Epithelial cell of esophagus (primary cell): Measurements from ENCODE around the gene IL12RB2.
A peak's percentile ranks its signal among the peaks of the same experiment; 100 is the strongest.

Experiments
- DNase-seq: peaks from one replicate; pipeline ENCODE4 v3.0.0; 2010; ENCODE audit warnings: low read depth
- H3K4me3 ChIP-seq: 2 replicates; pipeline ENCODE4 v1.5.1; 2011; ENCODE audit warnings: mild to moderate bottlenecking, low read length, control low read depth
- CTCF ChIP-seq: IDR thresholded peaks from 2 replicates; pipeline ENCODE4 v1.5.1; 2011; ENCODE audit warnings: low read depth, mild to moderate bottlenecking, low read length, control low read depth, inconsistent platforms; ENCODE audit not compliant: insufficient read depth; ENCODE audit errors: missing control alignments

Gene IL12RB2

GRCh38 chr1:67431156-67431765 is 123.6 kb downstream of the IL12RB2 start:
- peak overlapping the region; percentile 68 for H3K4me3 ChIP-seq
- no peak for TF ChIP-seq CTCF
- no peak for DNase-seq

GRCh38 chr1:67431869-67432578 is 124.4 kb downstream of the IL12RB2 start:
- no peak for TF ChIP-seq CTCF
- H3K4me3 ChIP-seq = no peak overlapping the region
- no peak for DNase-seq

- no peak for DNase-seq
- H3K4me3 ChIP-seq = no peak overlapping the region
- TF ChIP-seq CTCF = no peak
Measured at GRCh38 chr1:67432745-67433144, 125.1 kb downstream of the IL12RB2 start.

GRCh38 chr1:67433837-67434236 is 126.2 kb downstream of the IL12RB2 start:
- no peak for TF ChIP-seq CTCF
- DNase-seq = no peak
- no peak overlapping the region for H3K4me3 ChIP-seq

GRCh38 chr1:67434491-67434890 is 126.8 kb downstream of the IL12RB2 start:
- DNase-seq = no peak
- TF ChIP-seq CTCF = no peak
- no peak overlapping the region for H3K4me3 ChIP-seq

- DNase-seq = no peak
- no peak for TF ChIP-seq CTCF
- H3K4me3 ChIP-seq = no peak overlapping the region
Measured at GRCh38 chr1:67436511-67437055, 128.9 kb downstream of the IL12RB2 start.
